Suprapubic skin (tissue), 4 donors: ENCODE measurements around the gene COL9A3. TPM values are rescaled to one million over a fixed set of nuclear protein-coding genes. Genes with fewer than 3 reads are reported as not detected.
A peak's percentile ranks its signal among the peaks of the same experiment; 100 is the strongest.
"Not testable (repeated sequence)": the region's sequence is repeated elsewhere in the genome, so short reads cannot be mapped to it uniquely, and the experiment has no call there.

Source experiments
- DNase-seq, 2 donors: peaks; one replicate each; pipeline ENCODE4 v3.0.0-alpha.2; 2019; ENCODE audit warnings: low spot score in 2 of 2
- H3K27ac ChIP-seq: fragments of 200-600 bp; sonication (generic); one replicate; pipeline ENCODE4 v1.5.1; 2019
- H3K27me3 ChIP-seq: fragments of 200-600 bp; sonication (generic); one replicate; pipeline ENCODE4 v1.5.1; 2019
- H3K36me3 ChIP-seq: fragments of 200-600 bp; sonication (generic); one replicate; pipeline ENCODE4 v1.5.1; 2019
- H3K4me1 ChIP-seq: fragments of 200-600 bp; sonication (generic); one replicate; pipeline ENCODE4 v1.5.1; 2019
- H3K4me3 ChIP-seq: fragments of 200-600 bp; sonication (generic); one replicate; pipeline ENCODE4 v1.5.1; 2019; ENCODE audit warnings: mild to moderate bottlenecking
- H3K9me3 ChIP-seq: fragments of 200-600 bp; sonication (generic); one replicate; pipeline ENCODE4 v1.5.1; 2019
- CTCF ChIP-seq, 2 donors: fragments of 200-600 bp in 1 of 2; fragments of 450-650 bp in 1 of 2; sonication (generic) in 1 of 2; IDR thresholded peaks; one replicate each; pipeline ENCODE4 v1.5.1; 2016 to 2019; ENCODE audit warnings: antibody characterized with exemption in 2 of 2, mild to moderate bottlenecking in 1 of 2, moderate library complexity in 1 of 2
- EP300 ChIP-seq: sonication (generic); formaldehyde crosslinking; IDR thresholded peaks from one replicate; pipeline ENCODE4 v1.6.1; 2017; ENCODE audit warnings: antibody characterized with exemption
- POLR2A ChIP-seq, 2 donors: fragments of 450-650 bp; IDR thresholded peaks; one replicate each; pipeline ENCODE4 v1.6.1; 2017; ENCODE audit warnings: antibody characterized with exemption in 2 of 2, mild to moderate bottlenecking in 2 of 2, moderate library complexity in 2 of 2
- POLR2AphosphoS5 ChIP-seq, 3 donors: sonication (generic); formaldehyde crosslinking; IDR thresholded peaks; one replicate each; pipeline ENCODE4 v1.6.1; 2017; ENCODE audit warnings: antibody characterized with exemption in 3 of 3
- WGBS: methylation state at CpG from one replicate; pipeline ENCODE4 v1.1.5; 2018; 5-methylcytosine and 5-hydroxymethylcytosine counted together
- total RNA-seq, 4 donors: library from RNA; depleted of rRNA; stranded (reverse); fragments of >200 nt; gene quantifications; one replicate each; pipeline ENCODE4 v1.1.0, GENCODE V29; 2016

The COL9A3 gene
- total RNA-seq, 4 donors from 2014 or later, result 6.1 to 11.3 (median 8.1) TPM

GRCh38 chr20:62864207-62864606, 47.4 kb downstream of the COL9A3 start:
- H3K4me3 ChIP-seq, result no peak overlapping the region
- H3K9me3 ChIP-seq, result no peaks in the 10 kb centered on the region
- WGBS, result 92% methylated on average over 7 of the region's 7 CpGs
- H3K27me3 ChIP-seq, result no peaks in the 10 kb centered on the region
- H3K4me1 ChIP-seq, result peaks cover 22% of the 10 kb centered on the region
- TF ChIP-seq CTCF (IDR thresholded peaks at IDR 0.05) (no peak), POLR2A (IDR thresholded peaks at IDR 0.05) (no peak), POLR2AphosphoS5 (IDR thresholded peaks at IDR 0.05) (no peak), EP300 (no peak)
- no peak overlapping the region for H3K27ac ChIP-seq
- DNase-seq, result no peak
- no peaks in the 10 kb centered on the region for H3K36me3 ChIP-seq

DNA sequence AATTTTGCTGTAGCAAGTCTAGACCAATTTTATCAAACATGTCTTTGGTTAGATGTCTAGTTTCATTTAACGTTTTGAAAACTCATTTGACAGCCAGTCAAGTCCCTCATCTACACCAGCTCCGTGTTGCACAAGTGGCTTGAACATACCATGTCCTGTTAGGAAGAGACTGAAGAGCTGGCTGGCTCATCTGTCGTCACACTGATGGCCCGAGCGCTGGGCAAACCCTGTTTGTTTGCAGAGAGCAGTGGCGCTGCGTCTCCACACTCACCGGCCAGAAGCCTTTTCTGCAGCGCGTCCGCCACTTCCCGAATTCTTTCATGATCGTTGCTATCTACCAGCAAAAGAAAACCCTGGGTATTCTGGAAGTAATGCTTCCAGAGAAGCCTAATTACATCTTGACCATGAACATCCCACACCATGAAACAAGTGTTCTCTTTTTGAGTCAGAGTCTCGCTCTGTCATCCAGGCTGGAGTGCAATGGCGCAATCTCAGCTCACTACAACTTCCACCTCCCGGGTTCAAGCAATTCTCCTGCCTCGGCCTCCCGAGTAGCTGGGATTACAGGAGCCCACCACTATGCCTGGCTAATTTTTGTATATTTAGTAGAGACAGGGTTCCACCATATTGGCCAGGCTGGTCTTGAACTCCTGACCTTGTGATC, 55.5 kb downstream of the COL9A3 start:
- 87% methylated on average over 18 of the region's 18 CpGs for WGBS
- DNase-seq, result no peak

GRCh38 chr20:62872862-62873261, 56.0 kb downstream of the COL9A3 start:
- 95% methylated on average over 6 of the region's 6 CpGs for WGBS
- Histone ChIP-seq H3K27ac (no peak overlapping the region), H3K4me3 (no peak overlapping the region), H3K9me3 (no peaks in the 10 kb centered on the region), H3K36me3 (no peaks in the 10 kb centered on the region), H3K4me1 (peaks cover 21% of the 10 kb centered on the region), H3K27me3 (no peaks in the 10 kb centered on the region)
- no peak for TF ChIP-seq POLR2AphosphoS5 (IDR thresholded peaks at IDR 0.05)
- TF ChIP-seq EP300, result no peak
- TF ChIP-seq CTCF (IDR thresholded peaks at IDR 0.05), result no peak
- TF ChIP-seq POLR2A (IDR thresholded peaks at IDR 0.05), result no peak
- DNase-seq, result no peak

More for the DNA sequence above, 55.5 kb downstream of the COL9A3 start:
- TF ChIP-seq POLR2AphosphoS5 (IDR thresholded peaks at IDR 0.05) (no peak), POLR2A (IDR thresholded peaks at IDR 0.05) (no peak), CTCF (IDR thresholded peaks at IDR 0.05) (no peak), EP300 (no peak)
- H3K4me3 ChIP-seq, result no peak overlapping the region
- no peaks in the 10 kb centered on the region for H3K9me3 ChIP-seq
- H3K36me3 ChIP-seq, result no peaks in the 10 kb centered on the region
- H3K27me3 ChIP-seq, result no peaks in the 10 kb centered on the region
- no peak overlapping the region for H3K27ac ChIP-seq
- peaks cover 19% of the 10 kb centered on the region for H3K4me1 ChIP-seq

DNA sequence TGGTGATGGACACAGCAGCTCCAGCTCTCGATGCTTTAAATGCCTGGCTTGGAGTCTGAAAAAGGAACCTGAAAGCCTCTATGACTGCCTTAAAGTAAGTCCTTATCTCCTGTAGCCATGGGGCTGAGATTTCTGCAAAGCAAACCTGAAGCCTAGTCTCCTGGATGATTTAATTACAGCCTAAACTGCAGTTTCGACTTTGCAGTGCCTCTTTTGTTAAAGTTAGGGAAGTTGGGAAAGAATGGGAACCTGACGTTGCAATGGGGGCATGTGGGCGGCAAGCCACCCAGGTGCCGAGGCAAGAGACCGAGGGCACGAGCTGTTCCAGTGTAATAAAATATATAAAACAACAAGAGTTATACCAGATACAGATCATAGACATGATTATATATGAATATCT, 56.4 kb downstream of the COL9A3 start:
- Histone ChIP-seq H3K27me3 (no peaks in the 10 kb centered on the region), H3K9me3 (no peaks in the 10 kb centered on the region), H3K36me3 (no peaks in the 10 kb centered on the region), H3K4me1 (peaks cover 21% of the 10 kb centered on the region), H3K27ac (no peak overlapping the region), H3K4me3 (no peak overlapping the region)
- WGBS, result 69% methylated on average over 7 of the region's 7 CpGs
- no peak for TF ChIP-seq EP300
- TF ChIP-seq POLR2AphosphoS5 (IDR thresholded peaks at IDR 0.05), result no peak
- no peak for TF ChIP-seq POLR2A (IDR thresholded peaks at IDR 0.05)
- TF ChIP-seq CTCF (IDR thresholded peaks at IDR 0.05), result no peak
- DNase-seq, result no peak

DNA sequence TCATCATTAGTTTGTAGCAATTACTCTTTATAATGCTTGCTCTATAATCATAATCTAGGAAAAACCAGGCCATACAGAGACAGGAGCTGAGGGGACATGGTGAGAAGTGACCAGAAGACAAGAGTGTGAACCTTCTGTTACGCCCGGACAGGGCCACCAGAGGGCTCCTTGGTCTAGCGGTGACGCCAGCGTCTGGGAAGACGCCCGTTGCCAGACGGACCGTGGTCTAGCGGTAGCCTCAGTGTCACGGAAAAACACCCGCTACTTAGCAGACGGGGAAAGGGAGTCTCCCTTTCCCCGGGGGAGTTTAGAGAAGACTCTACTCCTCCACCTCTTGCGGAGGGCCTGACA, 56.8 kb downstream of the COL9A3 start:
- H3K4me1 ChIP-seq, result peaks cover 21% of the 10 kb centered on the region
- 8% methylated on average over 13 of the region's 15 CpGs for WGBS
- not testable (repeated sequence) for H3K4me3 ChIP-seq, H3K36me3 ChIP-seq, H3K9me3 ChIP-seq, H3K27me3 ChIP-seq, H3K27ac ChIP-seq
- TF ChIP-seq CTCF (IDR thresholded peaks at IDR 0.05), result peak in 1 of 2 donors; percentile 58
- DNase-seq, result peak in 1 of 2 donors; percentile 82
